NCI-H1436 treated with DMSO at 0.1 percent for 48 hours (cell line): Measurements from ENCODE around the gene RIOX2.
"Not testable (repeated sequence)": the region's sequence is repeated elsewhere in the genome, so short reads cannot be mapped to it uniquely, and the experiment has no call there.

Source experiments
- DNase-seq: peaks from one replicate; lab custom pipeline; 2025; lab: John Stamatoyannopoulos, UW

Gene RIOX2

GRCh38 chr3:97911459-97911858, 60.8 kb downstream of the RIOX2 start:
- no peak for DNase-seq

- DNase-seq: no peak
Measured at GRCh38 chr3:97910931-97911351, 61.3 kb downstream of the RIOX2 start.

- not testable (repeated sequence) for DNase-seq
Measured at GRCh38 chr3:97910236-97910831, 61.9 kb downstream of the RIOX2 start.

GRCh38 chr3:97909830-97910229, 62.4 kb downstream of the RIOX2 start:
- DNase-seq: not testable (repeated sequence)

- no peak for DNase-seq
Measured at GRCh38 chr3:97901313-97902248, 70.7 kb downstream of the RIOX2 start.

GRCh38 chr3:97899331-97899730, 72.9 kb downstream of the RIOX2 start:
- DNase-seq: no peak

GRCh38 chr3:97896547-97896946, 75.7 kb downstream of the RIOX2 start:
- no peak for DNase-seq

- DNase-seq: no peak
Measured at GRCh38 chr3:97896129-97896528, 76.1 kb downstream of the RIOX2 start.

- no peak for DNase-seq
Measured at GRCh38 chr3:97895216-97895615, 77.0 kb downstream of the RIOX2 start.

- no peak for DNase-seq
Measured at GRCh38 chr3:97892852-97893251, 79.4 kb downstream of the RIOX2 start.
